ENCODE data around the gene CHFR.
"Not testable (repeated sequence)": the region's sequence is repeated elsewhere in the genome, so short reads cannot be mapped to it uniquely, and the experiment has no call there.

The CHFR gene

GRCh38 chr12:132874620-132875019 is 12.8 kb downstream of the CHFR start:
- DNase-seq (ENCODE audit: low read depth) = not testable (repeated sequence)

- DNase-seq (ENCODE audit: low read depth) = no peak
These were observed 13.2 kb downstream of the CHFR start for GRCh38 chr12:132874175-132874574.

GRCh38 chr12:132873724-132874123 is 13.7 kb downstream of the CHFR start:
- no peak for DNase-seq (ENCODE audit: low read depth)

DNA sequence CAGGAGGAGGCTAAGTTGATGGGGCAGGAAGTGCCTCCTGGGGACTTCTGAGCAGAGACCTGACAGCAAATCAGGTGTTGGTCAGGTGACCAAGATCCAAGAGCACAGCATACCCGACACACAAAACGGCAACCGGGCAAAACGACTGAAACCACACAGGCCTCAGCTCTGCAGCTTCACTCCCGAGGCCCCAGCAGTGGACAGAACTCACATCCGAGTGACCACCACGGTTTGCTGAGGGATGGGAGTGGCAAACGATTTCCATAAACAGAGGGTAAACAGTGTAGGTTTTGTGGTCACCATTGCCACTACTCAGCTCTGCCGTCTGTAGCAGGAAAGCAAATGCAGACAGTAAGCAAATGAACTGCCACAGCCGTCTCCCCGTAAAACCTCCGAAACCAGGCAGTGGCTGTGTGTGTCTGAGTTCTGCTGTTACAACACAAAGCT is 14.4 kb downstream of the CHFR start:
- no peak for DNase-seq (ENCODE audit: low read depth)

- no peak for DNase-seq (ENCODE audit: low read depth)
These were observed 15.1 kb downstream of the CHFR start for GRCh38 chr12:132872073-132872855.

DNA sequence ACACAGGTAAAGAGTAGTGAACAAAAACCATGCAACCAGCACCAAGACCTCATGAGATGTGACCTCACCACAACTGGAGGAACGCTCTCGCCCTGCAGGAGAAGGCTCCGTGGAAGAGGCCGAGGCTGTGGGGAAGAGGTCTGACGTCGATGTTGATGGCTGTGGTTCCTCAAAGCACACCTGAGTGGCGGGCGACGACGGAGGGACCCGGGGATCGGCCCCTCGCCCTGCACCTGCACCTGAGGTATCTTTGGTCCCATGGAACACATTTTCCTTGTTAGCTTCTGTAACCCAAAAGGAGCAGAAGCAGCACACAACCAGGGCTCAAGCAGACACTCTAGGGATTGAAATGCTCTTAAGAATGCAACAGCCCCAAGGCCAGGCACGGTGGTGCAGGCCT is 17.9 kb downstream of the CHFR start:
- DNase-seq (ENCODE audit: low read depth) = no peak

DNA sequence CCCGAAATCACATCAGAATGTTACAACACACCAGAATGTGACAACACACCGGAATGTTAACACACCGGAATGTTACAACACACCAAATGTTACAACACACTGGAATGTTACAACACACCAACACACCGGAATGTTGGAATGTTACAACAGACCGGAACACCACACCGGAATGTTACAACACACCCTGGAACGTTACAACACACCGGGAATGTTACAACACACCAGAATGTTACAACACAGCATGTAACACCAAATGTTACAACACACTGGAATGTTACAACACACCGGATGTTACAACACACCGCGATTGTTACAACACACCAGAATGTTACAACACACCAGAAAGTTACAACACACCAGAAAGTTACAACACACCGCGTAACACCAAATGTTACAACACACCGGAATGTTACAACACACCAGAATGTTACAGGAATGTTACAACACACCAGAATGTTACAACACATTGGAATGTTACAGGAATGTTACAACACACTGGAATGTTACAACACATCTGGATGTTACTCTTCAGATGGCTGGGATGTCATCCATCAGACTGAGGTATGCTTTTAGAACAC is 21.1 kb downstream of the CHFR start:
- no peak for DNase-seq (ENCODE audit: low read depth)

DNA sequence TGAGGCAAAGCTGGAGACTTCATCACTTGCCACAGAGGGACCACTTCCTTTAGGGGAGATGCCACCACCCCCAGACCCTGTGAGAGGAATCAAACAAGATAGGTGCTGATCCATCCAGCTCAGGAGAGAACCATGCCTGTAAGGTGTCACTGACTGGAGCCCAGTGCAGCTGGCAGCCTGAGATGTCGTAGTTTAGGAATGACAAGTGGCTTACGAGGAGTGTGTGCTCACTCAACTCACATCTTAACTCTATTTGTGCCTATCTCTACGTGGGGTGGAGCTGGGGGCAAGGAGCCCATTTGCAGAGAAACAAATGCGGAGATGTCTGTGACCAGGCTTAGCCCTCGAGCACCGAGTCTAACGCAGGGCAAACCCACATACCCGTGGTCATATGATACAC is 25.8 kb downstream of the CHFR start:
- no peak for DNase-seq (ENCODE audit: low read depth)

DNA sequence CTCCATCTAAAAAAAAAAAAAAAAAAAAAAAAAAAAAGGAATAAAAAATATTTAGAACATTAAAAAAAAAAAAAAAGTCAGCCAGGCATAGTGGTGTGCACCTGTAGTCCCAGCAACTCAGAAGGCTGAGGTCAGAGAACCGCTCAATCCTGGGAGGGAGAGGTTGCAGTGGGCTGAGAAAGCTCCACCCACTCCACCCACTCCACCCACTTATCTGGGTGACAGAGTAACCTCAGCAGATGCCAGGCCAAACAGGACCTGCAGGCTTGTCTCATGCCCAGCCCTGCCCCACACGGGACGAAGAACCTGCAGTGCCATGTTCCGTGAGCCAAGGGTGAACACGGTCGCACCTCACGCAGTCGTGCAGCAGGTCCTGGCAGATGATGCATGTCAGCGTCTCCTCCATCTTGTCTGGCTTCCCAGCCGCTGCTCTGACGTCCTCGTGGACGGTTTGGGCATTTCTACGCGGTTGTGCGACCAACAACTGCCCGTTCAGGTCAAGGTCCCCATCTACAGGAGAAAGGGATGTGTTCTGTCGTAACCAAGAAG is 28.6 kb downstream of the CHFR start:
- no peak for DNase-seq (ENCODE audit: low read depth)

DNA sequence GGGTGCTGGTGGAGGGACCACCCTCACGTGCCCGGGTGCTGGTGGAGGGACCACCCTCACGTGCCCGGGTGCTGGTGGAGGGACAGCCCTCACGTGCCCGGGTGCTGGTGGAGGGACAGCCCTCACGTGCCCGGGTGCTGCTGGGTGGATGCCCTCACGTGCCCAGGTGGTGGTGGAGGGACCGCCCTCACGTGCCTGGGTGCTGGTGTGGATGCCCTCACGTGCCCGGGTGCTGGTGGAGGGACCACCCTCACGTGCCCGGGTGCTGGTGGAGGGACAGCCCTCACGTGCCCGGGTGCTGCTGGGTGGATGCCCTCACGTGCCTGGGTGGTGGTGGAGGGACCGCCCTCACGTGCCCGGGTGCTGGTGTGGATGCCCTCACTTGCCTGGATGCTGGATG is 30.4 kb downstream of the CHFR start:
- DNase-seq (ENCODE audit: low read depth) = not testable (repeated sequence)

DNA sequence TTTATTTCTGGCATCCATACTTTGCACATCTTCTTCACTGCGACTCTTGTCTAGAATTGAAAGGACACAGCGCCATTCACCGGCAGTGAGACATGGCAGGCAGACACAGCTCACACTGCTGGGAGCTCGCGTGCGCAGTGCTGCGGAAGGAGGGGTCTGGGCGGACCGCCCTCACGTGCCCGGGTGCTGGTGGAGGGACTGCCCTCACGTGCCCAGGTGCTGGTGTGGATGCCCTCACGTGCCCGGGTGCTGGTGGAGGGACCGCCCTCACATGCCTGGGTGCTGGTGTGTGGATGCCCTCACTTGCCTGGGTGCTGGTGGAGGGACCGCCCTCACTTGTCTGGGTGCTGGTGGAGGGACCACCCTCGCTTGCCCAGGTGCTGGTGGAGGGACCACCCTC is 30.8 kb downstream of the CHFR start:
- DNase-seq (ENCODE audit: low read depth) = no peak

GRCh38 chr12:132855211-132855610 is 32.2 kb downstream of the CHFR start:
- DNase-seq (ENCODE audit: low read depth) = not testable (repeated sequence)

DNA sequence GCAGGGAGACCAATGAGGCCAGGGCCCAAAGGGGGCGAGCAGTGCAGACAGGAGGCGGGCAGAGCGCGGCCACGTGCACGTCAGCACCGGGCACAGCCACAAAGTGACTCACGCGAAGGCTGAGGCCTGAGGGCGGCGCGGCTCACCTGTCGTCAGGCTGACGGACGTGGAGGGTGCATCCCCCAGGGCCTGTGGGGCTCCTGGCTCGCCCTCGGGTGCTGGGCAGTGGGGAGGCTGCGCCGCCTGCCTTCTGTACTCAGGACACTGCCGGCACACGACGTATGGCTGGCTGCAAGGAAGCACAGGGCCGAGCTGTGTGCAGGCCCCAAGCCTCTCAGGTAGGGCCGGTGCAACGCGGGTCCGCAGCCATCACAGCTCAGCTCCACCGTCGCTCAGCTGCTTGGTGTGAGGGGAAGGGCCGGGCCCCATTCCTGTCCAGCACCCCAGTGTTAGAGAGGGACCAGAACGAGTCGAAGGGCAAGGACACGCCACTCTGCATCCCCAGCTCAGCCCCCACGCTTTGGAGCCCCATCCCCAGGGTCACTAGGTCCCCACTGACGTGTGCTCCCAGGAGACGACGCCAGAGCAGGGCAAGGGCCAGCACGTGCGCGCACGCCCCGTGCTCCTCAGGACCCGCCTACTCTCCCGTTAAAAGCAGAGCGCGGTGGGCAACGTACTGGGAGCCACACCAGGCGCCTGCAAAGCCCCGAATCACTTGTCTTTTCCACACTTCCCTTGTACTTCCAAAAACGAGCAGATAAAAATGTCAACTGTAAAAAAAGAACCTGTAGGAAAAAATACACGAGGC is 33.9 kb downstream of the CHFR start:
- no peak for DNase-seq (ENCODE audit: low read depth)

GRCh38 chr12:132852496-132852895 is 34.9 kb downstream of the CHFR start:
- DNase-seq (ENCODE audit: low read depth) = no peak

- no peak for DNase-seq (ENCODE audit: low read depth)
These were observed 35.9 kb downstream of the CHFR start for GRCh38 chr12:132851465-132851864.

GRCh38 chr12:132850291-132850690 is 37.1 kb downstream of the CHFR start:
- no peak for DNase-seq (ENCODE audit: low read depth)

DNA sequence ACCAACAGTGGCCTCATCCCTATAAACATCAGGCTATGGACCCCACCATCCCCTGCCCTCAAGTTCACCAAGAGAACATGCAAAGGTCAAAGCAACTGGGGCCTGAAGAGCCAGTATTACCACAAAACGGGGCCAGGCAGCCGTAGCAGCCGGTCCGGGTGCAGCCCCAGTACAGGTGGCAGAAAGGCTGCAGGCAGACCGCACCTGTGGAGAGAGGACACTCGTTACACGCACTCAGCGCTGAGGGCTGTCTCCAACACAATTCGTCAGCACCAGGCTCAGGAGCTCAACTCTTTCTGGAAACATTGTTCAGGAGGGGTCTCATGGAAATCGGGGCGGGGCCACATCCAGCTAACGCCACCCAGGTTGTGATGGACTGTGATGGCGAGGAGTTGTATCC is 38.9 kb downstream of the CHFR start:
- no peak for DNase-seq (ENCODE audit: low read depth)

- no peak for DNase-seq (ENCODE audit: low read depth)
These were observed 39.7 kb downstream of the CHFR start for GRCh38 chr12:132847363-132848356.

DNA sequence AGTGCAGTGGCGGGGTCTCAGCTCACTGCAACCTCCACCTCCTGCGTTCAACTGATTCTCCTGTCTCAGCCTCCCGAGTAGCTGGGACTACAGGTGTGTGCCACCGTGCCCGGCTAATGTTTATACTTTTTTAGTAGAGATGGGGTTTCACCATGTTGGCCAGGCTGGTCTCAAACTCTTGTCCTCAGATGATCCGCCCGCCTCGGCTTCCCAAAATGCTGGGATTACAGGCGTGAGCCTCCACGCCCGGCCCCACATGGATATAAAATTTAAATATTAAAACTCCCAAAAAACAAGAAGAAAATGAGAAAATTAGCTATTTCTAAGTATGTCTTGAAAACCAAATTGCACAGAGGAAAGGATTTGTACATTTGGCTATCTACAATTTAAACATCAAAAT is 42.7 kb downstream of the CHFR start:
- DNase-seq (ENCODE audit: low read depth) = not testable (repeated sequence)

- DNase-seq (ENCODE audit: low read depth) = no peak
These were observed 44.9 kb downstream of the CHFR start for GRCh38 chr12:132842449-132843045.

GRCh38 chr12:132841151-132841550 is 46.3 kb downstream of the CHFR start:
- no peak for DNase-seq (ENCODE audit: low read depth)
